Type B pancreatic cell (in vitro differentiated cells): ENCODE results near the gene MTERF1. TPM values are rescaled to one million over a fixed set of nuclear protein-coding genes. Genes with fewer than 3 reads are reported as not detected.

ENCODE experiments used
- DNase-seq: peaks from one replicate; pipeline ENCODE4 v3.0.0; 2021; ENCODE audit warnings: mixed read lengths; ENCODE audit not compliant: unreplicated experiment; ENCODE audit errors: extremely low spot score
- H3K27ac Mint-ChIP-seq: 2 replicates; pipeline ENCODE4 v1.8.0; 2021; ENCODE audit warnings: mild to moderate bottlenecking, mixed read lengths
- H3K27me3 Mint-ChIP-seq: 2 replicates; pipeline ENCODE4 v1.8.0; 2021; ENCODE audit warnings: mixed read lengths
- H3K36me3 Mint-ChIP-seq: 2 replicates; pipeline ENCODE4 v1.8.0; 2021; ENCODE audit warnings: mixed read lengths
- H3K4me1 Mint-ChIP-seq: one replicate; pipeline ENCODE4 v1.8.0; 2021; ENCODE audit warnings: mixed read lengths; ENCODE audit not compliant: unreplicated experiment
- H3K4me3 Mint-ChIP-seq: 2 replicates; pipeline ENCODE4 v1.8.0; 2021; ENCODE audit warnings: mild to moderate bottlenecking, mixed read lengths
- H3K9me3 Mint-ChIP-seq: 2 replicates; pipeline ENCODE4 v1.8.0; 2021; ENCODE audit warnings: mixed read lengths
- CTCF ChIP-seq: fragments of 200-600 bp; sonication (generic); conservative IDR thresholded peaks from 2 replicates; pipeline ENCODE4 v1.5.0; 2021; ENCODE audit warnings: antibody characterized with exemption, mild to moderate bottlenecking
- total RNA-seq: library from RNA; stranded (reverse); gene quantifications from 2 replicates; pipeline ENCODE4 v1.2.1, GENCODE V29; 2021; ENCODE audit warnings: low replicate concordance

MTERF1 gene
- total RNA-seq, 1 donor from 2014 or later: 18.3 TPM

- no peak for DNase-seq
- no peak for TF ChIP-seq CTCF
- H3K36me3 Mint-ChIP-seq: no peaks in the 10 kb centered on the region
- H3K27me3 Mint-ChIP-seq: no peaks in the 10 kb centered on the region
- no peak overlapping the region for H3K4me3 Mint-ChIP-seq
- peaks cover 9% of the 10 kb centered on the region for H3K4me1 Mint-ChIP-seq
- H3K9me3 Mint-ChIP-seq: no peaks in the 10 kb centered on the region
- H3K27ac Mint-ChIP-seq: no peak overlapping the region
Observed at GRCh38 chr7:91826377-91826776, 54.1 kb downstream of the MTERF1 start.

GRCh38 chr7:91824201-91824600, 56.3 kb downstream of the MTERF1 start:
- no peaks in the 10 kb centered on the region for H3K27me3 Mint-ChIP-seq
- DNase-seq: no peak
- no peak for TF ChIP-seq CTCF
- no peak overlapping the region for H3K4me3 Mint-ChIP-seq
- H3K27ac Mint-ChIP-seq: no peak overlapping the region
- H3K36me3 Mint-ChIP-seq: no peaks in the 10 kb centered on the region
- no peaks in the 10 kb centered on the region for H3K9me3 Mint-ChIP-seq
- peaks cover 9% of the 10 kb centered on the region for H3K4me1 Mint-ChIP-seq

Other genes starting within 250 kb of the MTERF1 start
- gene AKAP9, start 60.2 kb upstream of the MTERF1 start, total RNA-seq: 63.1 and 84.6 TPM in 2 replicates